Glomerular visceral epithelial cell (primary cell): ENCODE results near the gene TRRAP.

Source experiments
- DNase-seq: peaks from one replicate; pipeline ENCODE4 v3.0.0-alpha.2; 2016; ENCODE audit errors: extremely low spot score

TRRAP gene

DNA sequence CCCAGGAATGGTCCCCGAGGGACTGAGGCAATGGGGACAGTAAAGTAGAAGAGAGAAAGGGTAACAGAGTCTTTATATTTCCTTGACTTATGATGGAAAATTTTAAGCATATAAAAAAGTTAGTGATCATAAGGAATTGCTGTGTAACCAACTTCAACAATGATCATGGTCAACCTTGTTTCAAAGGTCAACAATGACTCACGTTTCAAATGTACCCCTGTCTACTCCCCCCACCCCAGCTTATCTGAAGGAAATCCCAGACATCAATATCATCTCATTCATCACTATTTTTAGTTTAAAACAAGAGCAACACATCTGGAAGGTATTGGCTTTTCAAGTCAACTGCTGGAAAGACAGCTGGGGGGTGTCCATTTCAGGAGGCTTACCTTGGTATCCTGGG lies 172.6 kb downstream of the TRRAP start:
- DNase-seq = no peak

DNA sequence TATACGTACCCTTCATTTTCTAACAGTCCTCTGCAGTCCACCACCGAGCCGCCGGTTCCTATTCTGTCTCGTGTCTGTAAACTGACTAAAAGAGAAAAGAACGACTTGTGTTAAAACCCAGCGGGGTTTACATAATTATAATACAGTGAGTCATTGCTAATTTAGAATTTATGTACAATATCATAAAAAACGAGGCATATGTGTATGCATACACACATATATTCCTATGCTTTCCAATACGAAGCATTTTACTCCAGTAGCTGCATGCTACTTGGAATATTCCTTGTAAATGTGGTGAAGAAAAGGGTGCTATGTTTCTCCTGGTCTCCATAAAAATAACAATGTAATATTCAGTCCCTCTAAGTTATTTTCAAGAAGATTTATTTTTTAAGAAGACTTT lies 176.4 kb downstream of the TRRAP start:
- no peak for DNase-seq

DNA sequence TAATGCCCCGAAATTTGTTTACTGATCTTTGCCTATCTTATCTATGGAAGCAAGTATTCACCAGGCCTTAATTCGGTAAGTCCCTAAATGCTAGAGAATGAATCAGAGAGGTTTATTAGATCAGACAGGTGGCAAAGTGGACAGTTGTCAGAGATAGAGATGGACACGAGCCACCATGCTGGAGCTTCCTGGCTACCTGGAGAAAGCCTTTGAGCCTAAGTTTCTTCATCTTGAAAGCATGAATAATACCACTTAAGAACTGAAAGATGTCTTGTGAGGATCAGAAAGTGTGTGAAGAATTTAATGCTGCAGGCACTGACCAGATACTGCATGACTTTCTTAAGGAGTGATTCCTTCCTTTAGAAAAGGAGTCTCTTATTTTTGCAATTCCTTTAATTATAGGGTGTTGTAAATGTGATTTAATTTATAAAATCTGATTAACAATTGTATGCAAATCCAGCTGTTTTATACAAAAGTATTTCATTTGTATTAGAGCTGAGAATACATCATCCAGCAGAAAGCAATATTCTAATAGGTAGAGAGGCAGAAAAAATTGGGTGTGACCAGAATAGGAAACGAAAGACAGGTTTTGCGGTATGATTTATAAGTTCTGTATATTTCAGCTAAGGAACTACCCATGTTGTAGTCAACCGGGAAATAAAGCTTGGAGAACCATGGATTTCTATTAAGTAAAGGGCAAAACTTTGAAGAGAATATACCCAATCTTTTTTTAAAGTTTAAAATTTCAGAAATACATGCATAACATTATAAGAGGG lies 182.9 kb downstream of the TRRAP start:
- DNase-seq = no peak
